ENCODE data around the gene UBL5.

Gene UBL5

GRCh38 chr19:9806803-9807202, 20.9 kb upstream of the UBL5 start:
- no peak overlapping the region for H3K27ac ChIP-seq
- no peak for TF ChIP-seq CTCF (conservative IDR thresholded peaks at IDR 0.05)

- no peak for TF ChIP-seq CTCF (conservative IDR thresholded peaks at IDR 0.05)
- no peak overlapping the region for H3K27ac ChIP-seq
Observed at GRCh38 chr19:9808855-9809824, 18.6 kb upstream of the UBL5 start.

GRCh38 chr19:9811139-9811538, 16.6 kb upstream of the UBL5 start:
- TF ChIP-seq CTCF (conservative IDR thresholded peaks at IDR 0.05): no peak
- no peak overlapping the region for H3K27ac ChIP-seq

- peak overlapping the region; percentile 81 for H3K27ac ChIP-seq
- TF ChIP-seq CTCF (conservative IDR thresholded peaks at IDR 0.05): no peak
Observed at GRCh38 chr19:9818175-9818733, 9.5 kb upstream of the UBL5 start.

GRCh38 chr19:9818734-9819595, 8.8 kb upstream of the UBL5 start, which contains the start of gene FBXL12:
TSS of gene FBXL12 (minus strand) at chr19:9819079. CDS start at chr19:9818813, 266 bp downstream.
- peak within 1 kb of the TSS; percentile 81 for H3K27ac ChIP-seq
- no peak for TF ChIP-seq CTCF (conservative IDR thresholded peaks at IDR 0.05)

- peak overlapping the region; percentile 42; the same call in 1 of the 2 replicates for H3K27ac ChIP-seq
- TF ChIP-seq CTCF (conservative IDR thresholded peaks at IDR 0.05): no peak
Observed at GRCh38 chr19:9819596-9819909, 8.2 kb upstream of the UBL5 start.

- H3K27ac ChIP-seq: peak overlapping the region; percentile 42; the same call in 1 of the 2 replicates
Observed at GRCh38 chr19:9820034-9820433, 7.7 kb upstream of the UBL5 start.

Data from VCaP (cell line).